ENCODE measurements around the gene TMPRSS3.

GRCh38 chr21:42332557-42333317 lies 63.1 kb downstream of the TMPRSS3 start:
- TF ChIP-seq, protein P1, sequence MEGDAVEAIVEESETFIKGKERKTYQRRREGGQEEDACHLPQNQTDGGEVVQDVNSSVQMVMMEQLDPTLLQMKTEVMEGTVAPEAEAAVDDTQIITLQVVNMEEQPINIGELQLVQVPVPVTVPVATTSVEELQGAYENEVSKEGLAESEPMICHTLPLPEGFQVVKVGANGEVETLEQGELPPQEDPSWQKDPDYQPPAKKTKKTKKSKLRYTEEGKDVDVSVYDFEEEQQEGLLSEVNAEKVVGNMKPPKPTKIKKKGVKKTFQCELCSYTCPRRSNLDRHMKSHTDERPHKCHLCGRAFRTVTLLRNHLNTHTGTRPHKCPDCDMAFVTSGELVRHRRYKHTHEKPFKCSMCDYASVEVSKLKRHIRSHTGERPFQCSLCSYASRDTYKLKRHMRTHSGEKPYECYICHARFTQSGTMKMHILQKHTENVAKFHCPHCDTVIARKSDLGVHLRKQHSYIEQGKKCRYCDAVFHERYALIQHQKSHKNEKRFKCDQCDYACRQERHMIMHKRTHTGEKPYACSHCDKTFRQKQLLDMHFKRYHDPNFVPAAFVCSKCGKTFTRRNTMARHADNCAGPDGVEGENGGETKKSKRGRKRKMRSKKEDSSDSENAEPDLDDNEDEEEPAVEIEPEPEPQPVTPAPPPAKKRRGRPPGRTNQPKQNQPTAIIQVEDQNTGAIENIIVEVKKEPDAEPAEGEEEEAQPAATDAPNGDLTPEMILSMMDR (IDR thresholded peaks at IDR 0.05; ENCODE audit: insufficient read depth, low read length, poor library complexity, severe bottlenecking): no peak
- no peak for TF ChIP-seq EZH2phosphoT487 (conservative IDR thresholded peaks at IDR 0.05; ENCODE audit: low read length)

Data from SU-DHL-6 (cell line).